Renal cortex interstitium (tissue), 11 donors: ENCODE results near the gene ELAVL3. TPM values are rescaled to one million over a fixed set of nuclear protein-coding genes. Genes with fewer than 3 reads are reported as not detected.
"Not testable (repeated sequence)": the region's sequence is repeated elsewhere in the genome, so short reads cannot be mapped to it uniquely, and the experiment has no call there.

ENCODE experiments used
- DNase-seq, 11 donors: peaks; one replicate each; pipeline ENCODE4 v3.0.0-alpha.2; 2013; ENCODE audit warnings: low read depth in 9 of 11, low spot score in 4 of 11; ENCODE audit errors: extremely low read depth in 1 of 11
- polyA plus RNA-seq, 3 donors: library from polyadenylated mRNA; unstranded; fragments of 120-200 nt; gene quantifications; one replicate each; pipeline ENCODE4 v1.2.1, GENCODE V29; 2013; ENCODE audit not compliant: insufficient read length in 3 of 3

Gene ELAVL3
- polyA plus RNA-seq, 3 donors = 0.19 to 0.52 (median 0.20) TPM

GRCh38 chr19:11420429-11421370 lies 60.1 kb downstream of the ELAVL3 start:
- DNase-seq = no peak

- DNase-seq = peak in 2 of 11 donors; percentile 49 to 57
Measured at GRCh38 chr19:11418549-11419506, 62.0 kb downstream of the ELAVL3 start, which contains the start of gene RGL3. Gene RGL3, minus strand, starts transcription at chr19:11419314. Its CDS starts 36 bp downstream, at chr19:11419278.

GRCh38 chr19:11418094-11418548 lies 62.7 kb downstream of the ELAVL3 start:
- no peak for DNase-seq

- no peak for DNase-seq
Measured at GRCh38 chr19:11416346-11417052, 64.3 kb downstream of the ELAVL3 start.

GRCh38 chr19:11414544-11414943 lies 66.3 kb downstream of the ELAVL3 start:
- no peak for DNase-seq

- DNase-seq = no peak
Measured at GRCh38 chr19:11410682-11411081, 70.2 kb downstream of the ELAVL3 start.

GRCh38 chr19:11408591-11408990 lies 72.3 kb downstream of the ELAVL3 start:
- no peak for DNase-seq

- not testable (repeated sequence) for DNase-seq
Measured at GRCh38 chr19:11406703-11407236, 74.1 kb downstream of the ELAVL3 start.

- no peak for DNase-seq
Measured at GRCh38 chr19:11405846-11406643, 74.8 kb downstream of the ELAVL3 start.

- DNase-seq = no peak
Measured at GRCh38 chr19:11404588-11405222, 76.1 kb downstream of the ELAVL3 start.

GRCh38 chr19:11401808-11402543 lies 78.9 kb downstream of the ELAVL3 start:
- no peak for DNase-seq

Other genes with a start within 250 kb of the ELAVL3 start
- under 1 TPM; 0.34 to 0.68 (median 0.41) TPM for gene ANGPTL8, start 241.4 kb downstream of the ELAVL3 start, polyA plus RNA-seq
- 10 to 100 TPM; 36.4 to 66.4 (median 52.8) TPM for gene DOCK6, start 218.5 kb downstream of the ELAVL3 start, polyA plus RNA-seq
- not detected for gene TSPAN16, start 184.9 kb downstream of the ELAVL3 start, polyA plus RNA-seq
- gene RAB3D, start 141.4 kb downstream of the ELAVL3 start, polyA plus RNA-seq = 10 to 100 TPM; 15.1 to 16.5 (median 16.3) TPM
- gene TMEM205, start 134.8 kb downstream of the ELAVL3 start, polyA plus RNA-seq = 100 to 1,000 TPM; 128 to 145 (median 134) TPM
- 10 to 100 TPM; 22.4 to 43.2 (median 28.6) TPM for gene CCDC159, start 134.5 kb downstream of the ELAVL3 start, polyA plus RNA-seq
- gene PLPPR2, start 125.6 kb downstream of the ELAVL3 start, polyA plus RNA-seq = 10 to 100 TPM; 10.1 to 16.8 (median 15.0) TPM
- 1 to 10 TPM; 3.1 to 3.6 (median 3.4) TPM for gene SWSAP1, start 106.4 kb downstream of the ELAVL3 start, polyA plus RNA-seq
- gene EPOR, start 96.7 kb downstream of the ELAVL3 start, polyA plus RNA-seq = 10 to 100 TPM; 18.9 to 40.6 (median 24.9) TPM
- 100 to 1,000 TPM in 1 of 3 donors, 10 to 100 TPM in 2; 62.2 to 151 (median 76.9) TPM for gene RGL3, start 61.7 kb downstream of the ELAVL3 start, polyA plus RNA-seq
- 1 to 10 TPM; 1.5 to 1.9 (median 1.6) TPM for gene ODAD3, start 45.9 kb downstream of the ELAVL3 start, polyA plus RNA-seq
- gene PRKCSH, start 45.4 kb downstream of the ELAVL3 start, polyA plus RNA-seq = 100 to 1,000 TPM; 317 to 384 (median 351) TPM
- gene ZNF653, start 24.8 kb upstream of the ELAVL3 start, polyA plus RNA-seq = 10 to 100 TPM in 2 of 3 donors, 1 to 10 TPM in 1; 8.1 to 11.0 (median 10.7) TPM
- 10 to 100 TPM; 37.3 to 48.1 (median 39.0) TPM for gene ECSIT, start 48.1 kb upstream of the ELAVL3 start, polyA plus RNA-seq
- 1 to 10 TPM; 4.3 to 4.5 (median 4.4) TPM for gene CNN1, start 57.8 kb upstream of the ELAVL3 start, polyA plus RNA-seq
- 10 to 100 TPM; 41.9 to 56.4 (median 52.7) TPM for gene ELOF1, start 78.2 kb upstream of the ELAVL3 start, polyA plus RNA-seq
- 10 to 100 TPM; 12.3 to 21.6 (median 12.9) TPM for gene ACP5, start 96.6 kb upstream of the ELAVL3 start, polyA plus RNA-seq
- gene ZNF627, start 116.4 kb upstream of the ELAVL3 start, polyA plus RNA-seq = 10 to 100 TPM; 38.8 to 44.5 (median 40.7) TPM